GM12801 (cell line): ENCODE results near the gene HEPACAM.

ENCODE experiments used
- CTCF ChIP-seq: IDR thresholded peaks from one replicate; pipeline ENCODE4 v1.5.1; 2011; ENCODE audit warnings: control low read depth; ENCODE audit not compliant: insufficient read length; ENCODE audit errors: extremely low read depth

HEPACAM gene

DNA sequence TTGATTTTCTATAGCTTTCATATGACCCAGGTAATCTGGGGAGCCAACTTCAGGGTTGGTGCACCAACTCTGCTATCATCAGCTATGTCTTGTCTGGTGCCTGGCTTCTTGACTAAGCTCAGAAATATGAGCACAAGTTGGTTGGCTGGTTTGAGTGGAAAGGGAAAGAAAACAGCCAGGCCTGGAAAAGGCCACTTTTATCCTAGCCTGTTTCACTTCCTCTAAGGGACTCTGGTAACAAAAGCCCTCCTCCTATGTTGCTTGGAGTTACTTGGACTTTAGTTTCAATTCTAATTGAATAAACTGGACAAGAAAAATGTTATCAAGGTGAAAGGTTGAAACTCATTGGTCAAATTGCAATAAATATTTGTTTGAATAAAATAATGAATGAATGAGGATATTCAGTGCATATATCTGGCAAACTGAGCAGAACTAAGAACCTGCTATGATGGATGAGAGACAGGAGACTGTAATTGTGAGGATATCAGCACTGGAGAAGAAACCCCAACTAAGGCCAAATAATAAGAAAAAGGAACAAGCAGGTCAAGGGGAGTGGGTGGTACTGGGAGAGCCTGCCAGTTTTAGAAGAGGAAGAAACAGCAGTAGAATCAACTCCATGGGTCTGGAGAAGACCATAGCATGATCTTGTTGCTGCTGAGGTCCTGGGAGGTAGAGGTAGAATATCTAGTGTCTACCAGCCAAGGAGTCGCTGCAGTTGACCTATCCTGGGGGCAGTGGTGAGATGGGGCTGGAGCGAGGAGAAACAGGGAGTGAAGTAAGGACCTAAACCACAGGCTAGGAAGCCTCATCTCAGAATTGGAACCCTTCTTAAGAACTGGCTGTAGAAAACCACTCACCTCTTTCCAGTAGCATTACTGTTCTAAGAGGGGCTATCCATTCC lies 46.4 kb downstream of the HEPACAM start:
- TF ChIP-seq CTCF, result no peak

DNA sequence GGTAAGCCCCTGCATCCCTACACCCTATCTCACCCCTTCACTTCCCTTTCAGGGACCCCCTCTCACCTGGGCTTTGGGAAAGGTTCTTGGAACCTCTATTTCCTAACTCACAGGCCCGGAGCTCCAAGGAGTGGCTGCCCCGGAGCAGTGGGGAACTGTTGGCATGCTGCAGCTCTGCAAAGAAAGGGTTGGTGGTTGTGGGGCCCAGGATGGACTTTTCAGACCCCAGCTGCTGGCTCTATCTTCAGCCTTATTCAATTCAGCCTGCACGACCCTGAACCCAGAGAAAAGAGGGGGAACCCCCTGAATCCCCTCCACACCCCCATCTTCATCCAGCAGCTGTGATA lies 48.2 kb downstream of the HEPACAM start:
- TF ChIP-seq CTCF, result no peak

DNA sequence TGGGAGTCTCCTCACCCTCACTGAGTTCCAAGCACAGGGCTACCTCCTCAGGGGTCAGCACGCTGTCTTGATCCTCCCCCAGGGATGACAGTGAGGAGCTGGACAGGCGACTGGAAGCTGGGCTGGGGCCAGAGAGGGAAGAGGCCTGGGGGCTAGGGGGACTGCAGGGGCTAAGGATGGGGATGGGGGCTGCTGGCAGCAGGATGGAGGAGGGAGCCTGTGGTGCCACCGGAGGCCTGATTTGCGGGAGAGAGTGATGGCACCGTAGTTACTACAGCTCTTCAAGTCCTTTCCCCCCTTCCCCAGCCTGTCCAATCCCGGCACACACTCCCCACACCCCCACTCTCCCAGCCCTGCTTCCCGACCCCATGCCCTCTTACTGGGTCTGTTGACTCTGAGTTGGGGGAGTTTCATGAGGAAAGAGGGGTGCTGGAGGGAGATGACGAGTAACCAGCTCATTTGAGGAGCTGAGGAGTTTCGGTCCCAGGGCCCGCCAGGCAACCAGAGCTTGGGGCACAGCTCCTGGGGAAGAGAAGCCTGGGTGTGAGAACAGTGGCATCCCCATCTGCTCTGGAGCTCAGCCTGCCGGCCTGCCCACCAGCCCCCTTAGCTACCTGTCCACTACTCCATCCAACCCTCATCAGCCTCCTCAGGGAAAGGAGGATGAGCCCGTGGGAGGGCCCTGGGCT lies 48.7 kb downstream of the HEPACAM start:
- TF ChIP-seq CTCF, result no peak

DNA sequence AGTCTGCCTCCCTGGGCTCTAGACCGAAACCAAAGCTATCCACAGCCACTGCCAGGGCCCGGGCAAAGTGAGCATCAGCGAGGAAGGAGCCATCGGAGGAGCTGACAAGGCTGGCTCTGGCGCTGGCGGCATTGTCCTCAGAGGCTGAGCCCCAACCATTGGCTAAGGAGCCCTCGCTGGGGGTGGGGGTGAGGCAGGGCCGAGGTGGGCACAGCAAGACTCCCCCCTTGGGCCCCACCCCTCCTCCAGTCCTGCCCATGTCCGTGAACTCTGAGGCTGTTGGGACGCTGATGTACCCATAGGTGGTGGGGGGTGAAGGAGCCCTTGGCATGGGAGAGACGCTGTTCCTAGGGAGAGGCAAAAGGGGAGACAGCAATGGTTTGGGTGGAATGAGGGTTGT lies 49.4 kb downstream of the HEPACAM start:
- no peak for TF ChIP-seq CTCF

DNA sequence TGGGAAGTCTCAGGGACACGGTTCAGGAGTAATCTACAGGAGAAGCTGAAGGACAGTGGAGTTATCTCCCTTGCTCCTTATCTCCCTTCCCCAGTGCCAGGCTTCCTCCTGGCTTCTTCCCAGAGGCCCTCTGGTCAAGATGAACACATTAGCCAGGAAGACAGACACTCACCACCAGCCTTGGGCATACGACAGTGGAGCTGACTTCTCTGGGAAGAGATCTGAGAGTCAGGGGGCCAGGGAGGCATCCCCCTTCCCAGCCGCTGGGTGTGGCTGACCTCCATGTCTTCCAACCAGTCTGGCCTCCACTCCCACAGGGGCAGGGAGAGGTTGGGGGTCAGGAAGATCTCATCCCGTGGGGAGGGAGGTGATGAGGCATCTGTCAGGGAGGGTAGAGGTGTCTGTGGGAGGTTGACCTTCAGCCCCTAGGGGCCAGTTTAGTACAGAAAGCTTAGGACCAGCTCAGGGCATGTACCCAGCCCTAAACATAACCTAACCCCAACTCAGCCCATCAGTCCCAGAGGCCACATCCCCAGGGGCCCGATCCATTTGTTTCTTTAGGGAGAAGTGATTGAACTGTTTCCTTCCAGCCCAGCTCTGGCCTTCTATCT lies 50.9 kb downstream of the HEPACAM start:
- no peak for TF ChIP-seq CTCF

DNA sequence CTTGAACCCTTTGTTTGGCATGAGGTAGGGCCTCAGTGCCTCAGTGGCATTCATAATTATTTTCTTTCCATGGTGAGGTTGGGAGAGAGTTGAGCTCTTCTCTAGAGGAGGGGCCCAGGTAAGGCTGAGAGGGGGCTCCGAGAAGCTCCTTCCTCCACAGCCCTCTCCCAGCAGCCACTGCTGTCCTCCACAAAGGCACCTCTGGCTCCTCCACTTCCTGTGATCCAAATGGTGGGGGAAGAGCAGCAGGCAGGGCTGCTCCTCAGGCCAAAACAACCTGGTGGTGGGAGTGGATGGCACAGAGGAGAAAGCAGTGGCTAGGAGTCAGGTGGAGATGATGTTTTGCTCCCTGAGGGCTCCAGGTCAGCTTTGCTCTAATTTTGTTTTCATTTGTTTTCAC lies 51.5 kb downstream of the HEPACAM start:
- TF ChIP-seq CTCF, result no peak

- TF ChIP-seq CTCF, result no peak
Measured at GRCh38 chr11:124882339-124883071, 53.3 kb downstream of the HEPACAM start.
